GM21515 (cell line): Measurements from ENCODE around the gene NLRP10.
"Not testable (repeated sequence)": the region's sequence is repeated elsewhere in the genome, so short reads cannot be mapped to it uniquely, and the experiment has no call there.

Source experiments
- ATAC-seq: cut with Tn5 transposase; IDR thresholded peaks from one replicate; pipeline ENCODE4 v1.9.1; 2021; ENCODE audit not compliant: unreplicated experiment

Gene NLRP10

GRCh38 chr11:7965386-7965785 lies at the start of gene NLRP10:
Gene NLRP10 (minus strand): TSS chr11:7965447. CDS start chr11:7963495, 1,952 bp downstream.
- no peak for ATAC-seq

GRCh38 chr11:8013833-8014232 lies 48.6 kb upstream of the NLRP10 start:
- no peak for ATAC-seq

- ATAC-seq = no peak
Observed at GRCh38 chr11:8011981-8012444, 46.8 kb upstream of the NLRP10 start.

- no peak for ATAC-seq
Observed at GRCh38 chr11:8011371-8011770, 46.1 kb upstream of the NLRP10 start.

GRCh38 chr11:8009856-8010255 lies 44.6 kb upstream of the NLRP10 start:
- ATAC-seq = no peak

GRCh38 chr11:8008212-8008611 lies 43.0 kb upstream of the NLRP10 start:
- ATAC-seq = no peak

- ATAC-seq = no peak
Observed at GRCh38 chr11:8006349-8006977, 41.2 kb upstream of the NLRP10 start.

GRCh38 chr11:8005556-8005955 lies 40.3 kb upstream of the NLRP10 start:
- ATAC-seq = no peak

GRCh38 chr11:8004008-8004407 lies 38.8 kb upstream of the NLRP10 start:
- no peak for ATAC-seq

- no peak for ATAC-seq
Observed at GRCh38 chr11:8003187-8003586, 37.9 kb upstream of the NLRP10 start.

GRCh38 chr11:8002676-8003075 lies 37.4 kb upstream of the NLRP10 start:
- no peak for ATAC-seq

- no peak for ATAC-seq
Observed at GRCh38 chr11:8000390-8000789, 35.1 kb upstream of the NLRP10 start.

- ATAC-seq = no peak
Observed at GRCh38 chr11:7999795-8000194, 34.5 kb upstream of the NLRP10 start.

- no peak for ATAC-seq
Observed at GRCh38 chr11:7994581-7995278, 29.5 kb upstream of the NLRP10 start.

GRCh38 chr11:7987560-7987883 lies 22.3 kb upstream of the NLRP10 start:
- not testable (repeated sequence) for ATAC-seq

- ATAC-seq = peak; percentile 97
Observed at GRCh38 chr11:7986768-7987559, 21.7 kb upstream of the NLRP10 start, which contains the start of gene EIF3F. Gene EIF3F (plus strand): TSS chr11:7987337. CDS start chr11:7987353, 16 bp downstream.

- no peak for ATAC-seq
Observed at GRCh38 chr11:7983832-7984590, 18.8 kb upstream of the NLRP10 start.

- no peak for ATAC-seq
Observed at GRCh38 chr11:7982582-7983119, 17.4 kb upstream of the NLRP10 start.

- no peak for ATAC-seq
Observed at GRCh38 chr11:7981619-7982157, 16.4 kb upstream of the NLRP10 start.

- ATAC-seq = no peak
Observed at GRCh38 chr11:7977232-7977917, 12.1 kb upstream of the NLRP10 start.
